Testis (tissue), 2 donors: ENCODE data around the gene SSC4D.

Experiments used
- CTCF ChIP-seq, 3 experiments: fragments of 450-650 bp in 2 of 3; fragments of 200-600 bp in 1 of 3; sonication (generic) in 1 of 3; IDR thresholded peaks; one replicate each; pipeline ENCODE4 v1.5.1; 2016 to 2019; ENCODE audit warnings: antibody characterized with exemption in 3 of 3, mild to moderate bottlenecking in 2 of 3, moderate library complexity in 1 of 3
- POLR2A ChIP-seq: fragments of 450-650 bp; IDR thresholded peaks from one replicate; pipeline ENCODE4 v1.6.1; 2017; ENCODE audit warnings: antibody characterized with exemption, mild to moderate bottlenecking, moderate library complexity

- TF ChIP-seq CTCF (IDR thresholded peaks at IDR 0.05): no peak
- TF ChIP-seq POLR2A: no peak
These were observed 11.9 kb downstream of the SSC4D start for GRCh38 chr7:76397409-76398183.
